GM13977 (cell line): ENCODE data around the gene MACROD2.

Experiments used
- DNase-seq: peaks from one replicate; pipeline ENCODE4 v3.0.0; 2012; ENCODE audit warnings: low spot score
- CTCF ChIP-seq: IDR thresholded peaks from 2 replicates; pipeline ENCODE4 v1.5.1; 2012; ENCODE audit warnings: mild to moderate bottlenecking, control low read depth; ENCODE audit not compliant: insufficient read depth; ENCODE audit errors: extremely low read depth, missing control alignments
- in situ Hi-C: fragments of 300-500 bp; cut with MboI; formaldehyde crosslinking; loops from one replicate; pipeline ENCODE4 v1.12.0; 2022; ENCODE audit warnings: low sequenced_read_pairs, low pct_unique_long_range_greater_than_20kb, mixed read lengths, inconsistent platforms; ENCODE audit not compliant: unreplicated experiment

Gene MACROD2

DNA sequence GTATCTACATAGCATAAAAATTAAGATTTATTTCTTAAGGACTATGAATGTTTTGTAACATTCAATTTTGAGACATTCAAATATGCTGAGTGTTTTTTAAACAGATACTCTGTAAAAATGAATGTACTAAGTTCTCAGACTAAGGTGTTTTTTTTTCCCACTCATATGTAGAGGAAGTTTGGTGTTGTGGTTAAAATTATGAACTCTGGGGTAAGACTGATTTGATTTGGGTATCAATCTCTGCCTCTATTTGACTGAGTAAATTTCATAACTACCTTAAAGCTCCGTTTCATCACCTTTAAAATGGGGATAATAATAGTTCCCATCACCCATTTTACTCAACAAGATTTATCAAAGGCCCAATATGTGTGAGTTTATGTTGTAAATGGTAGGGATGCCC lies 728.7 kb downstream of the MACROD2 start:
- in situ Hi-C loops = no loop called here
- TF ChIP-seq CTCF = no peak
- DNase-seq = no peak

DNA sequence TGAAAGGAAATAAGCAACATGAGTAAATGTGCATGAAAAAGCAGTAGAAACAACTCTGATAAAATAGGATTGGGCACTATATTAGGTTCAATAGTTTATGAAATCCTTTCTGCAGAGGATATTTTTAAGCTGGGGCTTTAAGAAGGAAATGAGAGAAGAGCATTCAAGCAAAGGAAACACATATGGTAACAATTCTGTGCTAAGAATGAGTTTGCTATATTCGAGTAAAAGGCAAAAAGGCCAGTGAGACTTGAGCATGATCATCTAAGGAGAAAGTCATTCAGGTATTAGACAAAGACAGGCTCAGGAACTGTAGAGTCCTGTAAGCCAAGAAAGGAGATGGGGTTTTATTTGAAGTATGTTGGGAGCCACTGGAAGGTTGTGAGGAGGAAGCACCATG lies 729.2 kb downstream of the MACROD2 start:
- in situ Hi-C loops = no loop called here
- no peak for TF ChIP-seq CTCF
- DNase-seq = no peak

GRCh38 chr20:14726591-14726990 lies 731.3 kb downstream of the MACROD2 start:
- in situ Hi-C loops = no loop called here
- DNase-seq = no peak
- TF ChIP-seq CTCF = no peak

- in situ Hi-C loops = no loop called here
- TF ChIP-seq CTCF = no peak
- no peak for DNase-seq
These were observed 732.3 kb downstream of the MACROD2 start for GRCh38 chr20:14727485-14728150.

DNA sequence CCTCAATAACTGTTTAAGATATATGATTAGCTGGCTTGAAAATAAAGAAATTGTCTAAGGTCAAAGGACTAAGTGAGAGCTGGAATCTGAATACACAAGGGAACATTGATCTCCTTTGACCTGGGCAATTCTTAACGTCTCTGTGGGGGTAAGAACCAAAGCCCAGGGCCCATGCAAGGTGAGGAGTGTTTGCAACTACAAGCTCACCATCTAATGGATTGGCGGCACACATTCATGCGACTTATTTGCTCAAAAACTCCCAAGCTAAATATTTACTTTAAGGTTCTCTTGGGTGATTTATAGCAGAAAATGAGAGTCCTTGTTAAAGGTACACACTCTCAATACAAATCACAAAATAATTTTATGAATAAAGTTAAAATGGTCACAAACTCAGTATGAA lies 734.1 kb downstream of the MACROD2 start:
- DNase-seq = no peak
- no peak for TF ChIP-seq CTCF
- in situ Hi-C loops = no loop called here

GRCh38 chr20:14732343-14732742 lies 737.0 kb downstream of the MACROD2 start:
- in situ Hi-C loops = no loop called here
- DNase-seq = no peak
- no peak for TF ChIP-seq CTCF
